ENCODE data around the gene ACAD10. TPM values are rescaled to one million over a fixed set of nuclear protein-coding genes. Genes with fewer than 3 reads are reported as not detected.
A peak's percentile ranks its signal among the peaks of the same experiment; 100 is the strongest.

The ACAD10 gene
- total and polyA plus RNA-seq, 2 of the 13 experiments (the other 11 are each of a cell fraction or from before 2014, with no cell fraction given): 15.2 to 16.3 TPM

GRCh38 chr12:111692575-111693210 is 6.8 kb downstream of the ACAD10 start:
- Histone ChIP-seq H3K36me3 (replicated peaks in 1 of 2; ENCODE audit: control insufficient read depth in 1 of 2, insufficient read depth in 2 of 2, low read length in 2 of 2) (peaks cover 9 to 28% of the 10 kb centered on the region in 2 experiments), H3K79me2 (ENCODE audit: insufficient read depth, low read length) (no peaks in the 10 kb centered on the region), H3K4me3 (replicated peaks in 1 of 3; ENCODE audit: insufficient read depth in 1 of 3, low read depth in 2 of 3, low read length in 3 of 3) (no peak overlapping the region), H3K9me3 (ENCODE audit: low read length) (no peaks in the 10 kb centered on the region), H3K9ac (ENCODE audit: insufficient read depth, low read depth, low read length) (no peak overlapping the region), H3K4me2 (ENCODE audit: low read depth, low read length) (no peak overlapping the region), H4K20me1 (ENCODE audit: insufficient read depth, low read length) (no peaks in the 10 kb centered on the region), H3K27me3 (ENCODE audit: control insufficient read depth in 1 of 2, insufficient read depth in 2 of 2, low read length in 2 of 2) (no peaks in the 10 kb centered on the region), H3K4me1 (ENCODE audit: insufficient read depth, low read length) (no peaks in the 10 kb centered on the region), H3K27ac (ENCODE audit: extremely low read length, insufficient read depth, low read length) (no peak overlapping the region), H2AFZ (ENCODE audit: low read length) (no peak overlapping the region)
- WGBS (ENCODE audit: low lambda C conversion rate): 95% methylated on average over 14 of the region's 15 CpGs
- DNase-seq (ENCODE audit: low spot score): no peak
- intact Hi-C loops (cut with micrococcal nuclease; ENCODE audit: unreplicated experiment): no loop called here
- peak; percentile 46; the same call in 2 of the 3 replicates for ATAC-seq
- FAIRE-seq: no peak
- ChIA-PET POLR2A (no interaction called here), CTCF (ENCODE audit: low intra/inter-chr PET ratio, low total read pairs) (no interaction called here)
- BruUV-seq (replicated peaks): no TSS peak
- in situ Hi-C loops (cut with HindIII; ENCODE audit: extremely low pct_ligation_motif_present, low pct_unique_long_range_greater_than_20kb): no loop called here
- TF ChIP-seq IRF9 (CRISPR knock-in tag; IDR thresholded peaks at IDR 0.05; ENCODE audit: borderline replicate concordance) (no peak), TERF1 (CRISPR knock-in tag; IDR thresholded peaks at IDR 0.05) (no peak), NFKB2 (CRISPR knock-in tag; IDR thresholded peaks at IDR 0.05; ENCODE audit: borderline replicate concordance) (no peak), MEIS1 (CRISPR knock-in tag; IDR thresholded peaks at IDR 0.05; ENCODE audit: borderline replicate concordance) (no peak), SMAD1 (CRISPR knock-in tag; IDR thresholded peaks at IDR 0.05; ENCODE audit: borderline replicate concordance, low read depth) (no peak), ZNF574 (CRISPR knock-in tag; IDR thresholded peaks at IDR 0.05) (no peak), ZBTB43 (CRISPR knock-in tag; conservative IDR thresholded peaks at IDR 0.05) (no peak), ZSCAN22 (CRISPR knock-in tag; IDR thresholded peaks at IDR 0.05) (no peak), MNT (IDR thresholded peaks at IDR 0.05) (no peak), KAT7 (CRISPR knock-in tag; IDR thresholded peaks at IDR 0.05; ENCODE audit: borderline replicate concordance) (no peak), ZNF513 (CRISPR knock-in tag; conservative IDR thresholded peaks at IDR 0.05) (no peak), GATA4 (IDR thresholded peaks at IDR 0.05; ENCODE audit: borderline replicate concordance, low read depth) (no peak), ZNF552 (CRISPR knock-in tag; IDR thresholded peaks at IDR 0.05; ENCODE audit: borderline replicate concordance) (no peak)

Data from HepG2 (cell line).